H1 (cell line): Measurements from ENCODE around the gene SFMBT2. TPM values are rescaled to one million over a fixed set of nuclear protein-coding genes. Genes with fewer than 3 reads are reported as not detected.

Experiments
- CTCF ChIA-PET: fragments of 300-600 bp; sonication (Branson Sonifier 250); formaldehyde crosslinking; loops from one replicate; lab custom pipeline; 2021; ENCODE audit not compliant: partially characterized antibody; lab: Charles Lee
- POLR2A ChIA-PET: fragments of 300-600 bp; sonication (Branson Sonifier 250); formaldehyde crosslinking; loops from one replicate; lab custom pipeline; 2021; ENCODE audit warnings: inconsistent platforms; ENCODE audit not compliant: partially characterized antibody; lab: Charles Lee
- DNase-seq, 2 experiments: peaks; one replicate each; pipeline versions ENCODE4 v3.0.0 to v3.0.0-alpha.2; 2010 to 2022; ENCODE audit warnings: low spot score in 2 of 2, low read depth in 1 of 2, mixed read lengths in 1 of 2
- FAIRE-seq: peaks from 2 replicates; lab custom pipeline; 2011; peaks lifted over from hg19 to GRCh38; lab: Jason Lieb, UNC
- H2AFZ ChIP-seq: 2 replicates; pipeline ENCODE4 v1.8.1; 2012; ENCODE audit warnings: low read length, inconsistent platforms
- H2AK5ac ChIP-seq: 2 replicates; pipeline ENCODE4 v1.6.1; 2013; ENCODE audit warnings: low read depth, low read length
- H2BK120ac ChIP-seq: replicated peaks from 2 replicates; pipeline ENCODE3; 2013; ENCODE audit warnings: low read depth, low read length, inconsistent platforms
- H2BK12ac ChIP-seq: 2 replicates; pipeline ENCODE4 v1.6.1; 2013; ENCODE audit warnings: low read depth, low read length
- H2BK15ac ChIP-seq: 2 replicates; pipeline ENCODE4 v1.6.1; 2013; ENCODE audit warnings: low read length
- H2BK20ac ChIP-seq: 2 replicates; pipeline ENCODE4 v1.6.1; 2013; ENCODE audit warnings: low read length
- H2BK5ac ChIP-seq: 2 replicates; pipeline ENCODE4 v1.6.1; 2013; ENCODE audit warnings: low read depth, low read length
- H3K14ac ChIP-seq: 2 replicates; pipeline ENCODE4 v1.6.1; 2013; ENCODE audit warnings: inconsistent platforms; ENCODE audit not compliant: insufficient read length
- H3K18ac ChIP-seq: 2 replicates; pipeline ENCODE4 v1.6.1; 2013; ENCODE audit warnings: low read length; ENCODE audit errors: extremely low read depth
- H3K23ac ChIP-seq: 2 replicates; pipeline ENCODE4 v1.6.1; 2013; ENCODE audit warnings: inconsistent platforms; ENCODE audit not compliant: insufficient read length
- H3K23me2 ChIP-seq: 2 replicates; pipeline ENCODE4 v1.6.1; 2013; ENCODE audit warnings: low read depth, low read length
- H3K27ac ChIP-seq: 2 replicates; pipeline ENCODE4 v1.6.1; 2011; ENCODE audit warnings: low read depth, low read length, inconsistent platforms
- H3K27me3 ChIP-seq, 4 experiments: replicated peaks in 1 of 4; 1 replicate in 1 of 4; 2 replicates in 3 of 4; pipeline versions ENCODE4 v1.6.1 to v1.8.1; 2011 to 2013; ENCODE audit warnings: low read length in 3 of 4, mild to moderate bottlenecking in 3 of 4, inconsistent platforms in 2 of 4, mixed read lengths in 2 of 4, moderate library complexity in 1 of 4; ENCODE audit not compliant: control insufficient read depth in 3 of 4, insufficient read depth in 3 of 4; ENCODE audit errors: extremely low read depth in 1 of 4
- H3K36me3 ChIP-seq, 4 experiments: 2 replicates each; pipeline versions ENCODE4 v1.6.1 to v1.8.1; 2011 to 2013; ENCODE audit warnings: mild to moderate bottlenecking in 4 of 4, low read length in 3 of 4, moderate library complexity in 2 of 4, control low read depth in 1 of 4, inconsistent platforms in 1 of 4; ENCODE audit not compliant: insufficient read depth in 4 of 4, control insufficient read depth in 2 of 4
- H3K4ac ChIP-seq: replicated peaks from 2 replicates; pipeline ENCODE3; 2013; ENCODE audit warnings: low read length, low read depth, mixed read lengths, inconsistent platforms; ENCODE audit not compliant: insufficient read length
- H3K4me1 ChIP-seq, 4 experiments: replicated peaks in 1 of 4; 1 replicate in 1 of 4; 2 replicates in 3 of 4; pipeline versions ENCODE4 v1.6.1 to v1.8.1; 2011 to 2013; ENCODE audit warnings: low read length in 3 of 4, inconsistent platforms in 2 of 4, mixed read lengths in 1 of 4; ENCODE audit not compliant: insufficient read depth in 4 of 4, control insufficient read depth in 3 of 4
- H3K4me2 ChIP-seq, 2 experiments: 2 replicates each; pipeline versions ENCODE4 v1.6.1 to v1.8.1; 2011 to 2013; ENCODE audit warnings: low read depth in 2 of 2, low read length in 2 of 2, control low read depth in 1 of 2, inconsistent platforms in 1 of 2, mild to moderate bottlenecking in 1 of 2; ENCODE audit not compliant: insufficient read depth in 1 of 2
- H3K4me3 ChIP-seq, 4 experiments: fragments of 200-600, 300-600 bp in 1 of 4; sonication (generic), shearing (Covaris generic), sonication (Bioruptor Twin) in 1 of 4; 2 replicates each; pipeline versions ENCODE4 v1.5.1 to v1.8.1; 2011 to 2016; ENCODE audit warnings: low read length in 4 of 4, low read depth in 3 of 4, control low read depth in 2 of 4, inconsistent platforms in 2 of 4, mild to moderate bottlenecking in 2 of 4, mixed read lengths in 1 of 4, moderate library complexity in 1 of 4; ENCODE audit not compliant: insufficient read depth in 2 of 4; ENCODE audit errors: extremely low read depth in 1 of 4
- H3K56ac ChIP-seq: replicated peaks from 2 replicates; pipeline ENCODE3; 2013; ENCODE audit warnings: low read depth, mild to moderate bottlenecking, mixed read lengths, low read length, inconsistent platforms; ENCODE audit not compliant: insufficient read length
- H3K79me1 ChIP-seq: 2 replicates; pipeline ENCODE4 v1.6.1; 2013; ENCODE audit warnings: low read depth, low read length, control low read depth
- H3K79me2 ChIP-seq, 2 experiments: 2 replicates each; pipeline versions ENCODE4 v1.6.1 to v1.8.1; 2012 to 2013; ENCODE audit warnings: low read length in 2 of 2, mild to moderate bottlenecking in 2 of 2, inconsistent platforms in 1 of 2; ENCODE audit not compliant: insufficient read depth in 2 of 2, control insufficient read depth in 1 of 2
- H3K9ac ChIP-seq, 4 experiments: replicated peaks in 1 of 4; 1 replicate in 1 of 4; 2 replicates in 3 of 4; pipeline versions ENCODE4 v1.6.1 to v1.8.1; 2011 to 2013; ENCODE audit warnings: low read depth in 3 of 4, low read length in 3 of 4, control low read depth in 2 of 4, mild to moderate bottlenecking in 2 of 4, moderate library complexity in 2 of 4, inconsistent platforms in 1 of 4; ENCODE audit errors: extremely low read depth in 1 of 4
- H3K9me3 ChIP-seq, 2 experiments: 2 replicates each; pipeline versions ENCODE4 v1.6.1 to v1.8.1; 2012 to 2013; ENCODE audit warnings: mild to moderate bottlenecking in 2 of 2, moderate library complexity in 2 of 2, control low read depth in 1 of 2, inconsistent platforms in 1 of 2, low read depth in 1 of 2, low read length in 1 of 2, mixed read lengths in 1 of 2; ENCODE audit not compliant: insufficient read depth in 2 of 2
- H4K20me1 ChIP-seq, 2 experiments: replicated peaks in 1 of 2; 2 replicates each; pipeline versions ENCODE3 to v1.8.1; 2011 to 2013; ENCODE audit warnings: inconsistent platforms in 2 of 2, low read length in 2 of 2, mild to moderate bottlenecking in 1 of 2; ENCODE audit not compliant: insufficient read depth in 2 of 2, control insufficient read depth in 1 of 2
- H4K5ac ChIP-seq: 2 replicates; pipeline ENCODE4 v1.6.1; 2013; ENCODE audit warnings: low read length, low read depth, mixed read lengths, inconsistent platforms; ENCODE audit not compliant: insufficient read length
- H4K8ac ChIP-seq: 2 replicates; pipeline ENCODE4 v1.8.0; 2013; ENCODE audit warnings: mild to moderate bottlenecking, moderate library complexity, low read length, inconsistent platforms; ENCODE audit not compliant: insufficient read depth; ENCODE audit errors: extremely low read depth
- H4K91ac ChIP-seq: replicated peaks from 2 replicates; pipeline ENCODE3; 2013; ENCODE audit warnings: low read length, mixed read lengths, inconsistent platforms; ENCODE audit not compliant: insufficient read length
- BACH1 ChIP-seq: IDR thresholded peaks from 2 replicates; pipeline ENCODE4 v1.6.1; 2012; ENCODE audit warnings: low read length, improper control_type of control experiment
- EP300 ChIP-seq, 2 experiments: IDR thresholded peaks; 1 replicate in 1 of 2; 2 replicates in 1 of 2; pipeline ENCODE4 v1.6.1; 2011 to 2012; ENCODE audit warnings: low read depth in 2 of 2, low read length in 2 of 2, mild to moderate bottlenecking in 2 of 2, borderline replicate concordance in 1 of 2, inconsistent platforms in 1 of 2, moderate library complexity in 1 of 2
- EZH2 ChIP-seq: fragments of 200-600 bp; sonication (generic); IDR thresholded peaks from 2 replicates; pipeline ENCODE4 v1.7.1; 2012; ENCODE audit warnings: low read depth, mild to moderate bottlenecking, moderate library complexity, low read length, inconsistent platforms; ENCODE audit not compliant: severe bottlenecking
- GTF2F1 ChIP-seq: IDR thresholded peaks from 2 replicates; pipeline ENCODE4 v1.6.1; 2012; ENCODE audit warnings: low read depth, low read length, improper control_type of control experiment, borderline replicate concordance
- HDAC6 ChIP-seq: IDR thresholded peaks from one replicate; pipeline ENCODE4 v1.7.1; 2012; ENCODE audit warnings: low read depth, mild to moderate bottlenecking, inconsistent platforms, low read length, moderate library complexity
- KDM1A ChIP-seq: fragments of 200-600, 300-600 bp; sonication (generic); IDR thresholded peaks from 2 replicates; pipeline ENCODE4 v1.7.1; 2016; ENCODE audit warnings: mild to moderate bottlenecking, low read length, borderline replicate concordance
- KDM5A ChIP-seq: fragments of 200-600 bp; IDR thresholded peaks from 2 replicates; pipeline ENCODE4 v1.7.1; 2012; ENCODE audit warnings: mild to moderate bottlenecking, low read length, inconsistent platforms, mixed read lengths
- RBBP5 ChIP-seq: IDR thresholded peaks from 2 replicates; pipeline ENCODE4 v1.7.1; 2012; ENCODE audit warnings: low read depth, mild to moderate bottlenecking, inconsistent platforms, low read length, moderate library complexity, borderline replicate concordance
- SAP30 ChIP-seq: fragments of 300-600 bp; sonication (generic); IDR thresholded peaks from 2 replicates; pipeline ENCODE4 v1.7.1; 2012; ENCODE audit warnings: low read length, moderate library complexity, mild to moderate bottlenecking, inconsistent platforms; ENCODE audit not compliant: insufficient read depth, insufficient replicate concordance
- TAF1 ChIP-seq: IDR thresholded peaks from 2 replicates; pipeline ENCODE4 v1.6.1; 2011; ENCODE audit warnings: mild to moderate bottlenecking, low read depth, low read length
- TCF12 ChIP-seq: IDR thresholded peaks from 2 replicates; pipeline ENCODE4 v1.6.1; 2011; ENCODE audit warnings: low read depth, mild to moderate bottlenecking, low read length
- TEAD4 ChIP-seq: IDR thresholded peaks from 2 replicates; pipeline ENCODE4 v1.6.1; 2012; ENCODE audit warnings: low read depth, low read length, inconsistent platforms, mixed read lengths
- WGBS, 2 experiments: shearing (Covaris generic) in 1 of 2; methylation state at CpG; one replicate each; pipeline versions ENCODE4 v1.1.6 to v1.1.7; 2013 to 2015; ENCODE audit warnings: low lambda C conversion rate in 2 of 2, mixed read lengths in 2 of 2, inconsistent platforms in 1 of 2, low coverage in 1 of 2, missing lambda C conversion rate in 1 of 2; ENCODE audit not compliant: insufficient replicate concordance in 2 of 2, insufficient coverage in 1 of 2, insufficient read length in 1 of 2; ENCODE audit errors: extremely low coverage in 1 of 2, missing lambda C conversion rate in 1 of 2; 5-methylcytosine and 5-hydroxymethylcytosine counted together
- polyA plus RNA-seq, 7 experiments: library from polyadenylated mRNA; depleted of rRNA in 3 of 7; stranded (reverse) in 5 of 7; unstranded in 2 of 7; fragments of >200 nt in 5 of 7; fragments of 200-250 nt in 2 of 7; gene quantifications; 1 replicate in 5 of 7; 2 replicates in 1 of 7; 4 replicates in 1 of 7; pipeline versions ENCODE4 v1.2.1 to v1.2.3, GENCODE V29; 2011 to 2013; ENCODE audit warnings: missing spikeins in 2 of 7, mixed read lengths in 2 of 7
- total RNA-seq: library from RNA; stranded (reverse); fragmentation: NEBNext Ultra II Directional; extraction: Animal tissue kit (Norgen Biotek cat#: 25700); gene quantifications from 2 replicates; pipeline ENCODE4 v1.2.1, GENCODE V29; 2021

Gene SFMBT2
- total and polyA plus RNA-seq, 2 of the 8 experiments (the other 6 are each of a cell fraction or from before 2014, with no cell fraction given), result 2.9 to 11.0 TPM

DNA sequence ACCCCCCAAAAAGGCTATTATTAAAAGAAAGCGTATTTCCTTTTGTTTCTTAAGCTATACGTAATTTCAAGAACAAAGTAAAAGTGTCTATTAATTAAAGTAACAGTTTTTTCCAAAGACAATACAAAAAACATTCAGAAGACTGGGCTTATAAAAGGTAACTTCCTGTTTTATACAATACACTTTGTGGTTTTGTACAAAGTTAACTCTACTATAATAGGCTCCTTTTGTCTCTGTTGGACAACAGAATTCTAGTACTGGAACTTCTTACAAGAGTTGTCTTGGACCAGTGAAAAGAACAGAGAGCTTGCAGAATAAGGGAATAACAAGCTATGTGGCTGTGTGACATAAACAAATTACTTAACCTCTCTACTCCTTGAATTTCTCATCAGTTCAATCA lies 21.5 kb downstream of the SFMBT2 start:
- peaks cover 0 to 6% of the 10 kb centered on the region in 2 experiments for H4K20me1 ChIP-seq
- no peaks in the 10 kb centered on the region for H3K4me1 ChIP-seq
- no peaks in the 10 kb centered on the region for H3K23me2 ChIP-seq
- H3K9ac ChIP-seq, result no peak overlapping the region
- H2BK20ac ChIP-seq, result no peak overlapping the region
- H3K14ac ChIP-seq, result no peak overlapping the region
- peaks cover 0 to 47% of the 10 kb centered on the region in 2 experiments; a peak in 3 of 4 replicates for H3K79me2 ChIP-seq
- H3K27ac ChIP-seq, result no peak overlapping the region
- 86% methylated on average over 2 of the region's 2 CpGs; no CpG with 5 or more reads in 1 of the 2 experiments for WGBS, 2 experiments
- H3K4me2 ChIP-seq, result no peak overlapping the region
- no peak overlapping the region for H2BK5ac ChIP-seq
- H3K56ac ChIP-seq, result no peak overlapping the region
- no peaks in the 10 kb centered on the region for H3K9me3 ChIP-seq
- FAIRE-seq, result no peak
- H3K36me3 ChIP-seq, result no peaks in the 10 kb centered on the region
- H2BK120ac ChIP-seq, result no peak overlapping the region
- no peak overlapping the region for H4K5ac ChIP-seq
- POLR2A ChIA-PET, result no interaction called here
- H2BK12ac ChIP-seq, result no peak overlapping the region
- no peaks in the 10 kb centered on the region for H3K27me3 ChIP-seq
- no peak overlapping the region for H3K23ac ChIP-seq
- H2AFZ ChIP-seq, result no peak overlapping the region
- H4K91ac ChIP-seq, result no peak overlapping the region
- no peak overlapping the region for H3K4ac ChIP-seq
- H3K79me1 ChIP-seq, result peaks cover 13% of the 10 kb centered on the region; the same call in 1 of the 2 replicates
- CTCF ChIA-PET, result interaction anchor here (1.1 kb wide), 1 partner anchor 21 kb away, joined by 3 read pairs; the partner anchor contains the start of gene SFMBT2
- H2BK15ac ChIP-seq, result no peak overlapping the region
- no peak overlapping the region for H3K4me3 ChIP-seq
- no peak overlapping the region for H2AK5ac ChIP-seq
- H4K8ac ChIP-seq, result no peak overlapping the region
- H3K18ac ChIP-seq, result no peak overlapping the region
- no peak for DNase-seq
- TF ChIP-seq RBBP5 (no peak), TEAD4 (no peak), EZH2 (no peak), SAP30 (no peak), KDM5A (no peak), HDAC6 (no peak), TAF1 (no peak), EP300 (IDR thresholded peaks at IDR 0.05; ENCODE audit: borderline replicate concordance in 1 of 2, low read depth in 2 of 2, low read length in 2 of 2) (no peak), BACH1 (no peak), GTF2F1 (no peak), KDM1A (no peak), TCF12 (no peak)
